Activated CD8-positive, alpha-beta memory T cell treated with anti-CD3 and anti-CD28 coated beads, Interleukin-2, amount 50 U/mL, for 1 hour (primary cell): ENCODE measurements around the gene HSPA12A.

ENCODE experiments used
- DNase-seq: peaks from one replicate; pipeline ENCODE4 v3.0.0-alpha.2; 2020; ENCODE audit errors: extremely low read depth

The HSPA12A gene

GRCh38 chr10:116743266-116744064 lies 1.1 kb upstream of the HSPA12A start:
- DNase-seq: no peak

GRCh38 chr10:116741391-116742351 lies 695 bp downstream of the HSPA12A start:
- no peak for DNase-seq

- DNase-seq: no peak
Observed at GRCh38 chr10:116740971-116741370, 1.4 kb downstream of the HSPA12A start.

- no peak for DNase-seq
Observed at GRCh38 chr10:116738339-116738738, 4.0 kb downstream of the HSPA12A start.

- DNase-seq: no peak
Observed at GRCh38 chr10:116737627-116738327, 4.6 kb downstream of the HSPA12A start.

GRCh38 chr10:116733566-116733965 lies 8.8 kb downstream of the HSPA12A start:
- no peak for DNase-seq

GRCh38 chr10:116732573-116732972 lies 9.8 kb downstream of the HSPA12A start:
- DNase-seq: no peak

- DNase-seq: no peak
Observed at GRCh38 chr10:116730464-116731260, 11.7 kb downstream of the HSPA12A start.

GRCh38 chr10:116729243-116729642 lies 13.1 kb downstream of the HSPA12A start:
- no peak for DNase-seq

- no peak for DNase-seq
Observed at GRCh38 chr10:116728526-116729096, 13.8 kb downstream of the HSPA12A start.

GRCh38 chr10:116723428-116724281 lies 18.7 kb downstream of the HSPA12A start:
- DNase-seq: peak; percentile 30

GRCh38 chr10:116722736-116723427 lies 19.5 kb downstream of the HSPA12A start:
- no peak for DNase-seq

- DNase-seq: no peak
Observed at GRCh38 chr10:116721547-116722392, 20.6 kb downstream of the HSPA12A start.

GRCh38 chr10:116720668-116721546 lies 21.5 kb downstream of the HSPA12A start:
- DNase-seq: no peak

- DNase-seq: no peak
Observed at GRCh38 chr10:116720241-116720643, 22.1 kb downstream of the HSPA12A start.

- DNase-seq: no peak
Observed at GRCh38 chr10:116719804-116720203, 22.6 kb downstream of the HSPA12A start.

GRCh38 chr10:116718058-116718457 lies 24.3 kb downstream of the HSPA12A start:
- no peak for DNase-seq
